ENCODE measurements around the gene TRIP4. TPM values are rescaled to one million over a fixed set of nuclear protein-coding genes. Genes with fewer than 3 reads are reported as not detected.

TRIP4 gene
- total and polyA plus RNA-seq, 9 of the 15 experiments (the other 6 are each of a cell fraction or from before 2014, with no cell fraction given), result 7.6 to 23.3 (median 16.7) TPM

DNA sequence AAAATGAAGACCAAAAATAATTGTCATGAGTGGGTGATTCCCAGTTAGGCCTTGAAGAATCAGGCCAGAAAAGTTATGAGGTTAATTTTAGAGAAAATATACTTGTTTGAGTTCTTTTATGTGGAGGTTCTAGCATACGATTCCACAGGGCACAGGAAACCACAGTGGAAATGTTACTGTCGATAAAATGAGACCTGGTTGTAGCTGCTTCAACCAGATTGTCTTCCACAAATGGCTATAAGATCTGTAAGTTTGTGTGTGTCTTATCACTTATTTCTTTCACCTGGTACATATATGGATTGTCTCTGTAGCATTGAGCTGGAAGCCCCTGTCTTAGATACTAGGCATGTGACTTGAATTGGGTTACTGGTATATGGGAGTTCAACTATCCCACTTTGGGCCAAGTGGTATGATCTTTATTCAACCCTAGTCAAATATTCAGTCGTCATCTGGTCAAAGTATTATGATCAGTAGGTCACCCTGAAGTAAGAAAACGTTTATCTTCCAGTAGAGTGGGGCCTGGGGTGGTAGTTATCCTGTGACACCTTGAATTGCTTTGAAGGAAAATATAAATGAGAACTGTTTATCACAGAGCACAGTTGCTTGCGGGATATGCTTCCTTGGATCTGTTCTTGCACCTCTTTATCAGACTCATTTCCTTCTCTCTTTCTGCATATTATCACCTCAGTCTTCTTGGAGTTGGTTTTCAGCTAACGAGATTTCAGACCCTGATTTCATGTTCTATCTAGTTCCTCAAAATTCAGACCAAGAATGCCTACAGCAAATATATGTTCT lies 51.2 kb downstream of the TRIP4 start (continued):
- TF ChIP-seq, protein P1, sequence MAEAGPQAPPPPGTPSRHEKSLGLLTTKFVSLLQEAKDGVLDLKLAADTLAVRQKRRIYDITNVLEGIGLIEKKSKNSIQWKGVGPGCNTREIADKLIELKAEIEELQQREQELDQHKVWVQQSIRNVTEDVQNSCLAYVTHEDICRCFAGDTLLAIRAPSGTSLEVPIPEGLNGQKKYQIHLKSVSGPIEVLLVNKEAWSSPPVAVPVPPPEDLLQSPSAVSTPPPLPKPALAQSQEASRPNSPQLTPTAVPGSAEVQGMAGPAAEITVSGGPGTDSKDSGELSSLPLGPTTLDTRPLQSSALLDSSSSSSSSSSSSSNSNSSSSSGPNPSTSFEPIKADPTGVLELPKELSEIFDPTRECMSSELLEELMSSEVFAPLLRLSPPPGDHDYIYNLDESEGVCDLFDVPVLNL (CRISPR knock-in tag; IDR thresholded peaks at IDR 0.05; ENCODE audit: low read depth), result no peak
- TF ChIP-seq C11orf30 (IDR thresholded peaks at IDR 0.05; ENCODE audit: low read depth), result no peak
- no peak for TF ChIP-seq SMAD2 (IDR thresholded peaks at IDR 0.05; ENCODE audit: low read depth, low read length)
- no peak for TF ChIP-seq EZH2 (IDR thresholded peaks at IDR 0.05; ENCODE audit: borderline replicate concordance, low read depth, low read length)
- TF ChIP-seq, protein P2, sequence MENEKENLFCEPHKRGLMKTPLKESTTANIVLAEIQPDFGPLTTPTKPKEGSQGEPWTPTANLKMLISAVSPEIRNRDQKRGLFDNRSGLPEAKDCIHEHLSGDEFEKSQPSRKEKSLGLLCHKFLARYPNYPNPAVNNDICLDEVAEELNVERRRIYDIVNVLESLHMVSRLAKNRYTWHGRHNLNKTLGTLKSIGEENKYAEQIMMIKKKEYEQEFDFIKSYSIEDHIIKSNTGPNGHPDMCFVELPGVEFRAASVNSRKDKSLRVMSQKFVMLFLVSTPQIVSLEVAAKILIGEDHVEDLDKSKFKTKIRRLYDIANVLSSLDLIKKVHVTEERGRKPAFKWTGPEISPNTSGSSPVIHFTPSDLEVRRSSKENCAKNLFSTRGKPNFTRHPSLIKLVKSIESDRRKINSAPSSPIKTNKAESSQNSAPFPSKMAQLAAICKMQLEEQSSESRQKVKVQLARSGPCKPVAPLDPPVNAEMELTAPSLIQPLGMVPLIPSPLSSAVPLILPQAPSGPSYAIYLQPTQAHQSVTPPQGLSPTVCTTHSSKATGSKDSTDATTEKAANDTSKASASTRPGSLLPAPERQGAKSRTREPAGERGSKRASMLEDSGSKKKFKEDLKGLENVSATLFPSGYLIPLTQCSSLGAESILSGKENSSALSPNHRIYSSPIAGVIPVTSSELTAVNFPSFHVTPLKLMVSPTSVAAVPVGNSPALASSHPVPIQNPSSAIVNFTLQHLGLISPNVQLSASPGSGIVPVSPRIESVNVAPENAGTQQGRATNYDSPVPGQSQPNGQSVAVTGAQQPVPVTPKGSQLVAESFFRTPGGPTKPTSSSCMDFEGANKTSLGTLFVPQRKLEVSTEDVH (IDR thresholded peaks at IDR 0.05; ENCODE audit: low read depth, partially characterized antibody), result no peak
- no peak for TF ChIP-seq SRF (CRISPR knock-in tag; IDR thresholded peaks at IDR 0.05)
- TF ChIP-seq, protein P3, sequence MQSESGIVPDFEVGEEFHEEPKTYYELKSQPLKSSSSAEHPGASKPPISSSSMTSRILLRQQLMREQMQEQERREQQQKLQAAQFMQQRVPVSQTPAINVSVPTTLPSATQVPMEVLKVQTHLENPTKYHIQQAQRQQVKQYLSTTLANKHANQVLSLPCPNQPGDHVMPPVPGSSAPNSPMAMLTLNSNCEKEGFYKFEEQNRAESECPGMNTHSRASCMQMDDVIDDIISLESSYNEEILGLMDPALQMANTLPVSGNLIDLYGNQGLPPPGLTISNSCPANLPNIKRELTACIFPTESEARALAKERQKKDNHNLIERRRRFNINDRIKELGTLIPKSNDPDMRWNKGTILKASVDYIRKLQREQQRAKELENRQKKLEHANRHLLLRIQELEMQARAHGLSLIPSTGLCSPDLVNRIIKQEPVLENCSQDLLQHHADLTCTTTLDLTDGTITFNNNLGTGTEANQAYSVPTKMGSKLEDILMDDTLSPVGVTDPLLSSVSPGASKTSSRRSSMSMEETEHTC (IDR thresholded peaks at IDR 0.05), result no peak
- no peak for TF ChIP-seq PRMT5 (CRISPR knock-in tag; IDR thresholded peaks at IDR 0.05)
- TF ChIP-seq FOXK2 (conservative IDR thresholded peaks at IDR 0.05 in 1 of 2, IDR thresholded peaks at IDR 0.05 in 1 of 2; ENCODE audit: low read depth in 2 of 2), result 0 out of 4 replicates have a peak, but pooled peaks of 1 of the 2 experiments have one; percentile 24
- TF ChIP-seq ARID2 (IDR thresholded peaks at IDR 0.05), result no peak
- no peak for TF ChIP-seq TCF7L2 (IDR thresholded peaks at IDR 0.05; ENCODE audit: low read depth, low read length)
- TF ChIP-seq, protein P4, sequence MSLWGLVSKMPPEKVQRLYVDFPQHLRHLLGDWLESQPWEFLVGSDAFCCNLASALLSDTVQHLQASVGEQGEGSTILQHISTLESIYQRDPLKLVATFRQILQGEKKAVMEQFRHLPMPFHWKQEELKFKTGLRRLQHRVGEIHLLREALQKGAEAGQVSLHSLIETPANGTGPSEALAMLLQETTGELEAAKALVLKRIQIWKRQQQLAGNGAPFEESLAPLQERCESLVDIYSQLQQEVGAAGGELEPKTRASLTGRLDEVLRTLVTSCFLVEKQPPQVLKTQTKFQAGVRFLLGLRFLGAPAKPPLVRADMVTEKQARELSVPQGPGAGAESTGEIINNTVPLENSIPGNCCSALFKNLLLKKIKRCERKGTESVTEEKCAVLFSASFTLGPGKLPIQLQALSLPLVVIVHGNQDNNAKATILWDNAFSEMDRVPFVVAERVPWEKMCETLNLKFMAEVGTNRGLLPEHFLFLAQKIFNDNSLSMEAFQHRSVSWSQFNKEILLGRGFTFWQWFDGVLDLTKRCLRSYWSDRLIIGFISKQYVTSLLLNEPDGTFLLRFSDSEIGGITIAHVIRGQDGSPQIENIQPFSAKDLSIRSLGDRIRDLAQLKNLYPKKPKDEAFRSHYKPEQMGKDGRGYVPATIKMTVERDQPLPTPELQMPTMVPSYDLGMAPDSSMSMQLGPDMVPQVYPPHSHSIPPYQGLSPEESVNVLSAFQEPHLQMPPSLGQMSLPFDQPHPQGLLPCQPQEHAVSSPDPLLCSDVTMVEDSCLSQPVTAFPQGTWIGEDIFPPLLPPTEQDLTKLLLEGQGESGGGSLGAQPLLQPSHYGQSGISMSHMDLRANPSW (CRISPR knock-in tag; IDR thresholded peaks at IDR 0.05), result no peak
- no peak for TF ChIP-seq ZNF184 (CRISPR knock-in tag; IDR thresholded peaks at IDR 0.05)
- peak; percentile 93 for TF ChIP-seq SOX6 (IDR thresholded peaks at IDR 0.05)
- TF ChIP-seq SMAD3 (CRISPR knock-in tag; conservative IDR thresholded peaks at IDR 0.05), result 0 out of 2 replicates have a peak, but pooled peaks have one; percentile 33
- TF ChIP-seq CBFA2T2 (conservative IDR thresholded peaks at IDR 0.05), result peak; percentile 96
- no peak for TF ChIP-seq HNRNPL (IDR thresholded peaks at IDR 0.05; ENCODE audit: low read depth, low read length)
- no peak for TF ChIP-seq MAFK (IDR thresholded peaks at IDR 0.05; ENCODE audit: low read length)
- no peak for TF ChIP-seq GABPB2 (CRISPR knock-in tag; conservative IDR thresholded peaks at IDR 0.05)
- no peak for TF ChIP-seq ELF4 (CRISPR knock-in tag; IDR thresholded peaks at IDR 0.05)
- no peak for TF ChIP-seq YBX1 (IDR thresholded peaks at IDR 0.05)
- no peak for TF ChIP-seq SETDB1 (IDR thresholded peaks at IDR 0.05; ENCODE audit: low read length)

All from K562 (cell line).